Measurements from ENCODE around the gene BTF3.
"Not testable (repeated sequence)": the region's sequence is repeated elsewhere in the genome, so short reads cannot be mapped to it uniquely, and the experiment has no call there.

BTF3 gene

DNA sequence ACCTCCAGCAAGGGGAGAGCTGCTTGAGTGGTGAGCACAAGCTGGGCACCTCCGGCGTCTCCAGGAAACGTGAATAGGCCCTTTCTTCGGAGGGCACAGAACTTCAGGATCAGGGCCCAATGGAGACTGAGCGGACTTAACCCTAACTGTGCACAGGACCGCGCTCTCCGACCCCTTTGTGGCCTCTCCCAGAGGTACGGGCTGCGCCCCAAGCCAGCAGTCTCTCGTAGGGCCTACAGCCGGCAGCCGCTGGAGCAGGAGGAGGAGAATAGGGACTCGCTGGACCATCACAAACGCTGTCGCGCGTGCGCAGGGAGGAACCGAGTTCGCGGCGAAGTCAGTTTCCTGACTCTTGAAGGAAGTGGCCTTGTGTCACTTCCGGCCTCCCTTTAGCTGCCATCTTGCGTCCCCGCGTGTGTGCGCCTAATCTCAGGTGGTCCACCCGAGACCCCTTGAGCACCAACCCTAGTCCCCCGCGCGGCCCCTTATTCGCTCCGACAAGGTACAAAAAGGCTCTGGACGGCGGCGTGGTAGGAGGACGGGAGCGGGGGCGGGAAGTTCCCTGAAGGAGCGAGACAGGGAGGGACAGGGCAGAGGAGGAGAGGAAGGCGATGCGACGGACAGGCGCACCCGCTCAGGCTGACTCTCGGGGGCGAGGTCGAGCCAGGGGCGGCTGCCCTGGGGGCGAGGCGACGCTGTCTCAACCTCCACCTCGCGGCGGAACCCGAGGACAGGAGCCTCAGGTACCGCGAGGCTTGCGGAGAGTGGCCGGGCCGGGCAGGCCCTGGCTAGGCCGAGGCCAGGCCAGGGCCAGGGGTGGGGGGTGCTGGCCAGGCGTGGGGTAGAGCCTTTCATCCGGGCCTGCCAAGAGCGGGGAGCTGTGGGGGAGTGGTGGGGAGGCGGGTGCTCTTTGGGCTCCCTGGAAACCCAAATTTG is at the start of gene BTF3:
Gene BTF3 (plus strand): TSS at position 386 of the 936 bp plus-strand sequence. CDS start 226 bp downstream, at position 612.
- DNase-seq, result peak; percentile 90 to 96

DNA sequence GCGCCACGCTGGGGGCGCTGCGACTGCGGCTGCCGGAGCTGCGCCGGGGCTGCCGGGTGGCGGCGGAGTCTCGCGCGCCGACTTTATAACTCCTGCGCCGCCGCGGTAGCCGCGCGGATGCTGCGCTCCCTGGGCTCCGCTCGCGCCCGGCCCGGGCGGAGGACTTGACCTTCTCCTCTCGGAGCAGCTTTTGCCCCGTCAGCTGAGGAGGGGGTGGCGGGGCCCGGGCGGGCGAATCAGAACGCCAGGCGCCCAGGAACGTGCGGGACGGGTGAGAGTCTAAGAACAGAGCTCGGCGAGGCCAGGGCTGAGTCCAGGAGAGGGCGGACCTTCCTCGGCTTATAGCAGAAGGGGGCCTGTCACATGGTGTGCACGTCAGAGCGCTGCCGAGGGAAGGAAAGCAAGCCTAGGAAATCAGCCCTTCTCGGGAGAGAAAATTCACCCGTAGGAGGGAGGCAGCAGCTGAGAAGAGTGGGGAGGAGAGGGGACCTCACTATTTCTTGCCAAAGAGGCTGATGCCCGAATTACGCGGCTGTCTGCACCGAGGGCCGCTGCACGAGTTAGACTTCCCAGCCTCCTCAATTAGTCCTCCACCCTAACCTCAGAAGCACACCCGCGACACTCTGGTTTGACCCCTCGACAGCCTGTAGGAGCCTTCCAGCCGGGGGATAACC is 49.6 kb upstream of the BTF3 start, which contains the start of gene FOXD1:
Gene FOXD1 (minus strand): TSS at position 315 of the 674 bp plus-strand sequence. CDS start 415 bp downstream, outside the sequence.
- peak; percentile 86 to 91 for DNase-seq

DNA sequence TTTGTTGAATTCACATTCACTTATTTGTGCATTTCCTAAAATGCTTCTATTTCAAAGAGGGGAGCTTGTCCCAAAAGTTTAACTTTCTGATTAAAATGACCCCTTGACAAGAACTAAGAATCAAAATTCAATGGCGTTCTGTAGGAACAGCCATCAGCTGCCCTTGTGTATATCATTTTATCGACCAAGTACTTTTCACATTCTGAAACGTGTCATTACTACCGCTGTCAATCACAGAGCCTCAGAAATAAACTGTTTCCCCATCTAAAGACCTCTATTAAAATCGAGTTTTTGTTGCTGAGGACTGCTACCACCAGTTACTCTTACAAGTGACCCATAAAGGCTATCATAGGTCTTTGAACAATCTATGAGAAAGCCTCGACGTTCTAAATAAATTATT is 48.1 kb upstream of the BTF3 start:
- no peak for DNase-seq

DNA sequence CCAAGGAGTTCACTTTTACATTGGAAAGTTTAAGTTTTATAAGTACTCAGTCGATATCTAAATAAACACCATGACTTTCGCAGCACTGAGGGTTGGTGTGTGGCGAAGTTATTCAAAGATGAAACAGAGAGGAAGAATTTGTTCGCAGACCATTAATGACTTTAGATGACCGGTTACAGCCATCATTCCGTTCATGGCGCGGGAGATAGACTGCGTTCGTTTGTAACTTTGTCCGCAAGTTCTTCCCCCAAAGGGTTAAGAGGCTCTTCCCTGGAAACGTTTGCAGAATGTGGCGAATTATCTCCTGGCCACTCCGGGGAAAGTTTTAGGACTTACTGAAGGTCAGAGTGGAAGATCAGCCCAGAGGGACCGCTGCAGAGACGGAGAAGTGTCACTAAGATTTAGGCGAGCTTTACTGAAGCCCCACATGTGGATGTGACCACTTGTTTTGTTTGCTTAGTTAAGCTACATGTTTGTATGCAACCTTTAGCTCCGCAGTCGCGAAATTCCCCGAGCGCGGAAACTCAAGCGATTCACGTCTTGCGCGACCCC is 47.5 kb upstream of the BTF3 start:
- DNase-seq, result no peak

DNA sequence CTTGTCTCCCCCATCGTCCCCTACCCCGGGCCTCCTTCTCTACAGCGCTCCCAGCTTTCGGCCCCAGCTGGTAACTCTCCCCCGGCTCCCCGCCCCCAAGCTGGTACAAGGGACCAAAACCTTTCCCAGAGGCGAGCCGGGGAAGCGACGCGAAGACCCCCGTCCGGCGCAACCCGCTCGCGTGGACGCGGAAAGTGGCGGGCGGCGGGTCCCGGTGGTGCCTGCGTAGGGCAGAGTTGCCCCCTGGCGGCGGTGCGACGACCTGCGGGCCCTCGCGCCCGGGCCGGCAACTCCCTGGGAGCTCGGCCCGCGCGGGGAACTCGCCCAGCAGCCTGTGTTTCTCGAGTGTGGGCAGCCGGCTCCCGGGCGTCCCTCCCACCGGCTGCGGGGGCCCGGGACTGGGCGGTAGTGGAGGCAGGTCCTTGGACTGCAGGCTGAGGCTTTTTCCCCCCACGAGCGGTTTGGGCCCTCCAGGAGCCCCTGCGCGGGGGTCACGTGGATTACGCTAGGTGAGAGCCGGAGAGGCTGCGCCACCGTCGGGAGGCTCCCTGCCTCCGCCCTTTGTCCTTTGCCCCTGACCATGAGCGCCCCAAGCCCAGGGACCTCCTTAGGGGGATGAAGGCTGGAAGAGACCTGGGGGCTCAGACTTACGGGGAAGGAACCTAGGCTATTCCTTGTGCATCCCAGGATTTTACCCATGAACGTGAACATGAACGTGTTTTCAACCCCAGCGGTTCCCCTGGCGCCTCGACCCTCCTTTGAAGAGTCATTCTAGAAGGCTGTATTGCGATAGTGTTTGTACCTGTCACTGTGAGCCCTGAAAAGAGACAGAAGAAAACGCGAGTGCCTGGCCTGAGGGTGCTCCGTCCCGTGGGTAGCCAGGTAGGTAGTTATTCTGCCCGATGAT is 46.8 kb upstream of the BTF3 start:
- DNase-seq, result peak in 1 of 2 experiments; percentile 69

DNA sequence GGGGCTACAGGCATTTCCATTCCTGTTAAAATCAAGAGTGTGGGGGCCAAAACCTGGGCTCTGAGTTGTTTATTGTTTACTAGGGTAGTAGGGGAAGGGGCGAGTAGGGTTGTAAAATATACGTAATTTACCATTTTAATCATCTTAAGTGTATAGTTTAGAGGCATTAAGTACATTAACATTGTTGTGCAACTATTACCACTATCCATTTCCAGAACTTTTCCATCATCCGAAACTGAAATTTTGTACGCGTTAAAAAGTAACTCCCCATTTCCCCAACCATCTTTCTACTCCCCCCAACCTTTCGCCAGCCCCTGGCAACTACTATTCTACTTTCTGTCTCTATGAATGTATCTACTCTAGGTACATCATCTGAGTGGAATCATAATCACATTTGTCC is 46.0 kb upstream of the BTF3 start:
- DNase-seq, result no peak

DNA sequence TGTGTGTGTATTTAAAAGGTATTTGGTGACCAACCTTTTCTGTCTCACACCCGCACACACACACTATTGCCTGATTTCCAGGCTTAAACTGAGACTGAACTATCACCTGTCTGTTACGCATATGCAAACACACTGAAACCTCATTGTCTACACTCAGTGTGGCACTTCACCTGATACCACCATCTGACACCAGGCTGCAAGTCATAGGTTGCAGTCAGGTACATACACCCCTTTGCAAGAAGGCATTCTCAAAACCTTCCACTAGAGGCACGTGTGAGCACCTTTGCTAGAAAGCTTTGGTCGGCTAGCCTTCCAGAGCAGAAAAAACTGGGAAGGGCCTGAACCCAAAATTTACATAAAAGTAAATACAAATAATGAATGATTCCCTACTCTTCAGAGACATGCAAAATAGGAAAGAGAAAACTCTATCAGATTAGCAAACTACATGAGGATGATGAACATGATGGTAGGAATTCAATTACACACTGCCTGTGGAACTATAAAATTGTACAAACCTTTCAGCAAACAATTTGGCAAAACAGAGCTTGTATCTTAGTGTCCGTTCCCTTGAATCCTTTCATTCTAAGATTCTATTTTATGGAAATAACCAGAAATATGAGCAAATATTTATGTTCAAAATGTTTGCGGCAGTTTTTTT is 43.7 kb upstream of the BTF3 start:
- DNase-seq, result peak; percentile 55 to 77

DNA sequence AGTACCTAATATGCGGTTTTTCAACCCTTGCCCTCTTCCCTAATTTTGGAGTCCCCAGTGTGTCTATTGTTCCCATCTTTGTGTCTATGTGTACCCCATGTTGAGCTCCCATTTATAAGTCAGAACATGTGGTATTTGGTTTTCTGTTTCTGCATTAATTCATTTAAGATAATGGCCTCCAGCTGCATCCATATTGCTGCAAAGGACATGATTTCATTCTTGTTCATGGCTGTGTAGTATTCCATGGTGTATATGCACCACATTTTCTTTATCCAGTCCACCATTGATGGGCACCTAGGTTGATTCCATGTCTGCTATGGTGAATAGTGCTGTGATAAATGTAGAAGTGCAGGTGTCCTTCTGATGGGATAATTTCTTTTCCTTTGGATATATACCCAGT is 41.8 kb upstream of the BTF3 start:
- DNase-seq, result not testable (repeated sequence)

DNA sequence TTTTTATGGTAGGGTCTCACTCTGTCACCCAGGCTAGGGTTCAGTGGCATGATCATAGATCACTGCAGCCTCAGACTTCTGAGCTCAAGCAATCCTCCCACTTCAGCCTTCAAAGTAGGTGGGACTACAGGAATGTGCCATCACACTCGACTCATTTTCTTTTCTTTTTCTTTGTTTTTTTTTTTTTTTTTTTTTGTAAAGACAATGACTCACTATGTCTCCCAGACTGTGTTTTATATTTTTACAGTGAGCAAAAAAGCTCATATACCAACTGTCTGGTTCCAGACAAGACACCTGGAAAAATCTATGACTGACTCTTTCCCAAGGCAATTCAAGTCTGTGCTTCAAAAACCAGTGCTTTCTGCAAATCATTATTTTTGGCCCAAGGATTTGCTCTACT is 38.9 kb upstream of the BTF3 start:
- DNase-seq, result no peak

DNA sequence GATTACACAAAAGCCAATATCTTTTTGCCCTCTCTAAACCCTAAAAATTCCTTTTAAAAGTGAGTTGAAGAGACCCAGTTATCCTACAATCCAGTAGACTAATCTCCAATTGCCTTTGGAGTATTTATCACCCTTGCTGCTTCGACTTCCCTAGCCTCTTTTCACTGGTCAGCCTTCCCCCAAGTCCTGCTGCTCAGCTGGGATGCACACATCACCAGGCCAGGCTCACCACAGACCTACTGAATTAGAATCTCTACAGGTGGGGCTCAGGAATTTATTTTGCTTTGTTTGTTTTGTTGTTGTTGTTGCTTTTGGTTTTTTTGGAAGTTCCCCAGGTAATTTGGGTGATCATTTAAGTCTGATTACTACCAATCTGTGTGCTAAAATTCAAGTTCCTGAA is 38.1 kb upstream of the BTF3 start:
- DNase-seq, result no peak

DNA sequence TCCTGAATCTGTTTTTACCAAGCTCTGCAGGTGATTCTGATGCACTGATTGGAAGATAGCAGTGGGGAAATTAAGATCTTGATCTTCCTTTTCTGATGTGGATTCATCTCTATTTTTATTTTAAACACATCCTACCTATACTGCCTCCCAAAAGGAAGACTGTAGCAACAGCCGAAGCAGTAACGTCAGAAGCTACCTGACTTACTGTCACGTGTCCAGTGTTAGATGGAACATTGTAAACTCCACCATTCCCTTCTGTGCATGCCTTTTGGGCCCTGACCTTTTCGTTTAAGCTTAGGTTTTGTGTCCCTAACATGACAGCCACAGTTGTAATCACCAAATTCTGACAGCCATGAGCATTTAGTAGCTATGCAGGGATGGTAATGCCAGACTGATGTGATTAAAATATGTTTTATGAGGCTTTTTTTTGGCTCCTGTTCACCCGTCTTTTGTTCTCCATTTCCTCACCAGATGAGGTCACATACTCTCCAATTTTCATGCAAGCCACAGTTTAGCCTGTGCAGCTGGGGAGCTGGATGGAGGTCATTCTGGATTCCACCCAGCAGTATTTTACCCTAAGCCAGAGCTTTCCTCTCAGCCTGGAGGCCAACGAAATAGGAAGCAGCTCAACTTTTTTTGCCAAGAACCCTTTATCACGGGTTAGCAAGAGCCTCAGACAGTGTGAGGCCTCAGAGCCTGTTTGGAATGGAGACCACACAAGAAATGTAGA is 34.1 kb upstream of the BTF3 start:
- no peak for DNase-seq

DNA sequence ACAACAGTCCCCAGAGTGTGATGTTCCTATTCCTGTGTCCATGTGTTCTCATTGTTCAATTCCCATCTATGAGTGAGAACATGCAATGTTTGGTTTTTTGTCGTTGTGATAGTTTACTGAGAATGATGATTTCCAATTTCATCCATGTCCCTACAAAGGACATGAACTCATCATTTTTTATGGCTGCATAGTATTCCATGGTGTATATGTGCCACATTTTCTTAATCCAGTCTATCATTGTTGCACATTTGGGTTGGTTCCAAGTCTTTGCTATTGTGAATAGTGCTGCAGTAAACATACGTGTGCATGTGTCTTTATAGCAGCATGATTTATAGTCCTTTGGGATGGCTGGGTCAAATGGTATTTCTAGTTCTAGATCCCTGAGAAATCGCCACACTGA is 29.6 kb upstream of the BTF3 start:
- not testable (repeated sequence) for DNase-seq

DNA sequence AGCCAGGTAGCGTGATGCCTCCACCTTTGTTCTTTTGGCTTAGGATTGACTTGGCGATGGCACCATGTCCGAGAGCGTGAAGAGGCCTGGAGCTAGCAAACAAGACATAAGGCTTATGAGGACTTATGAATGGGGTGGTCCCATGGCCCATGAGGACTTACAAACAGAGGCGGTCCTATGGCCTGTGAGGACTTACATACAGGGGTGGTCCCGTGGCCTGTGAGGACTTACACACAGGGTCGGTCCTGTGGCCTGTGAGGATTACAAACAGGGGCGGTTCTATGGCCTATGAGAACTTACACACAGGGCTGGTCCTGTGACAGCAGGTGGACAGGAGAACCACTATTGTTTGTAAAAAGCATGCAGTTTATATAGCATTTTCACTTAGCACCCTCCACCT is 28.4 kb upstream of the BTF3 start:
- DNase-seq, result no peak

DNA sequence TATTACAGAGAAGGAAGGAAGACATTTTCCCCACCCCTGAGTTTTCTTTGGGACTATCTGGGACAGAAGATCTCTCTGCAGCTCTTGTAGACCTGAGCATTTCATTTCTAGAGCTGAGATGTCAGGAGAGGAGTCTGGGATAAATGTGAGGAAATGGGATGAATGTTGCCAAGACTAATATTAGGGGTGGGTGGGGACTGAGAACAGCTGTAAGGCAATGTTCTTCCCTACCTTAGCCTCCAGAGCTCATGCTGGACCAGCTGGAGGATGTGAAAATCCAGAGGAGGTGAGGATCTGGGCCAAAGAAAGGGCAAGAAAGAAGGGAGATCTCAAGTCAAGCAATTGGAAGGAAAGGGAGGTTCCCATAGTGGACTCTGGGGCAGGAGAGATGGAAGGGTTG is 26.6 kb upstream of the BTF3 start:
- DNase-seq, result no peak

DNA sequence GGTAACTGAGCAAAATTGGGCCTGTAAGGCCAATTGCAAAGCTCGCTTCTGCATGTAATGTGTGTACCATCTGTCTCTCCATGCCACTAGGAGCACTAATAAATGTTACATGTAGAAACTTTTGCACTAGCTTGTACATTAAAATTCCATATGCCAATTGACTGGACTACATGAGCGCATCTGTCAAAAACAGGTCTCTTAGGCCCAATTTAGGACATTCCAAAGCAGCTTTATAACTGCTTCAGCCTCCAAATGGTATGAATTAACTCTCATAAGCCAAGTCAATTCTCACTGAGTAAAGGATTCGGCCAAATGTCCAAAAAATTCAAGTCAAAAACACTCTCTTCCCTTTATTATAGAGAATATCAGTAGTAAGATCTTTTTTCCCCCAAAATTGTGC is 26.1 kb upstream of the BTF3 start:
- peak in 1 of 2 experiments; percentile 42 for DNase-seq

DNA sequence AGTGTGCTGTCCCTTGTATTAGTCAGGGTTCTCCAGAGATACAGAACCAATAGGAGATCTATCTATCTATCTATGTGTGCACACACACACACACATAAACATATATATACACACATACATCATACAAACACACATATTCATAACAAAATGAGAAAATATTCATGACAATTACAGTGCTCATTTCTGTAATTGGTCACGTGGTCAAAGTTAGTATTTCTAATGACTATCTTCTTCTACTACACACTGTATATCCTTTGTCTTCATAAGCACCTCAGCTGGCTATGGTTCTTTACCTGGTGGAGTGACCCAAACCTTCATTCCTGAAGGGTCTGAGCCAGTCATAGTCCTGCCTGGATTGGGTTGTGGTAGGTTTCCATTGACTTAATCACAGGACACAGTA is 17.7 kb upstream of the BTF3 start:
- DNase-seq, result no peak

DNA sequence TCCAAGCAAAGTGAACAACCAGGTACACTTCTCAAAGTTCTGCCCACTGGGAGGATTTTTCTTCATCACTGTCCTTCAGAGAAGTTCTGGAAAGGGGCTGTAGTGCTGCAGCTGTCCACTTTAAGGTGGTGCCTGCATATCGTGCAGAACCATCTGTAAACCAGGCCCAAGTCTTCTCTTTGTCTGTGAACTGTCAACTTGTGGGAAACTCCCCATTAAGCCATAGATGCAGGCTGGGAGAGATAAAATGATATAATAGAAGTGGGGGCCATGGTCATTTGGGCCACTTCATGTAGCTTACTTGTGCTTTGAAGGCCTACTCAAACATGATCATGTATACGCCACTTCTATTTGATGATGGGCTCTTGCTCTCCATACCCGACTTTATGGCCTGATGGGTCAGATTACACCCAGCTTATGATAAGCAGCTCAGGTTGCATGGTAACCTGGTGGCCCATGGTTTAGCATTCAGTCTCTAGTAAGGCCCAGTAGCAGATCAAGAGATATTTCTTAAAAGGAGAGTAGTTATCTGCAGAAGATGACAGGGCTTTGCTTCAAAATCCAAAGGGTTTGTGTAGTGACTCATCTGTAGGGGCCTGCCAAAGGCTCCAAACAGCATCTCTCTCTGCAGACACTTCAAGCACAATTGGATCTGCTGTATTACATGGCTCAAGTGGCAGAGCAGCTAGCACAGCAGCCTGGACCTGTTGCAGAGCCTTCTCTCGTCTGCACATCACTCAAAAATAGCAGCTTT is 15.7 kb upstream of the BTF3 start:
- peak in 1 of 2 experiments; percentile 72 for DNase-seq

DNA sequence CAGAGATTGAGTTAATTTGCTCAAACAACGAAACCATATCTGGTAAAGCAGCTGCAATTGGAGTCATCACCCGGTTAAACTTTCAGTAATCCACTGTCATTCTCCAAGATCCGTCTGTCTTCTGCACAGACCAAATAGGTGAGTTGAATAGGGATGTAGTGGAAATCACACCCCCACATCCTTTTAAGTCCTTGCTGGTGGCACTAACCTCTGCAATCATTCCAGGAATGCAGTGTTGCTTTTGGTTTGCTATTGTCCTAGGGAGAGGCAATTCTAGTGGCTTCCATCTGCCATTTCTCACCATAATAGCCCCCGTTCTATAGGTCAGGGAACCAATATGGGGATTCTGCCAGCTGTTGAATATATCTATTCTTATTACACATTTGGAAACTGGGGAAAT is 14.6 kb upstream of the BTF3 start:
- no peak for DNase-seq

DNA sequence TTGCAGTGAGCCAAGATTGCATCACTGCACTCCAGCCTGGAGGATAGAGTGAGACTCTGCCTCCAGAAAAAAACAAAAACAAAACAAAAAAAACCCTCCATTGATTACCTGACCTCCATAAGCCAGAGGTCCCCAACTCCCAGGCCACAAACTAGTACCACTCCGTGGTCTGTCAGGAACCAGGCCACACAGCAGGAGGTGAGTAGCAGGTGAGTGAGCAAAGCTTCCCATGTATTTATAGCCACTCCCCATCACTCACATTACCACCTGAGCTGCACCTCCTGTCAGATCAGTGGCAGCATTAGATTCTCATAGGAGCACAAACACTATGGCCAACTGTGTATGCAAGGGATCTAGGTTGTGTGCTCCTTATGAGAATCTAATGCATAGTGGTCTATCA is 13.7 kb upstream of the BTF3 start:
- DNase-seq, result no peak

DNA sequence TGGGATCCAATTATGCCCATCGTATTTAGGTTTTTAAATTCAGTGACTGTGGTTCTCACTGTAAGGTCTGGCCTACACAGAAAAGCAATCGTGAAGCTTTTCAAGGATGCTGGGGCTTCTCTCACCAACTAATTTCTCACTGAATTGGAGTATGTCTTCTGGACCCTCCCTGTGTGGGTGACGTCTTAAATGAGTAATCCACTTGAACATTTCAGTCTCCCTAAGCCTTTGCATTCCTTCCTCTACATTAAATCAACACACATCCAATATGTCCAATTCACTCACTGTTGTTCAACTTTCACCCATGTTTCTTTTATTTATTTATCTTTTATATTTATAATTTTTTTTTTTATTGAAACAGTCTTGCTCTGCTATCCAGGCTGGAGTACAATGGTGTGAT is 12.5 kb upstream of the BTF3 start:
- DNase-seq, result no peak
